Measurements from ENCODE around the gene RPRD1B.
A peak's percentile ranks its signal among the peaks of the same experiment; 100 is the strongest.

The RPRD1B gene, protein sequence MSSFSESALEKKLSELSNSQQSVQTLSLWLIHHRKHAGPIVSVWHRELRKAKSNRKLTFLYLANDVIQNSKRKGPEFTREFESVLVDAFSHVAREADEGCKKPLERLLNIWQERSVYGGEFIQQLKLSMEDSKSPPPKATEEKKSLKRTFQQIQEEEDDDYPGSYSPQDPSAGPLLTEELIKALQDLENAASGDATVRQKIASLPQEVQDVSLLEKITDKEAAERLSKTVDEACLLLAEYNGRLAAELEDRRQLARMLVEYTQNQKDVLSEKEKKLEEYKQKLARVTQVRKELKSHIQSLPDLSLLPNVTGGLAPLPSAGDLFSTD

DNA sequence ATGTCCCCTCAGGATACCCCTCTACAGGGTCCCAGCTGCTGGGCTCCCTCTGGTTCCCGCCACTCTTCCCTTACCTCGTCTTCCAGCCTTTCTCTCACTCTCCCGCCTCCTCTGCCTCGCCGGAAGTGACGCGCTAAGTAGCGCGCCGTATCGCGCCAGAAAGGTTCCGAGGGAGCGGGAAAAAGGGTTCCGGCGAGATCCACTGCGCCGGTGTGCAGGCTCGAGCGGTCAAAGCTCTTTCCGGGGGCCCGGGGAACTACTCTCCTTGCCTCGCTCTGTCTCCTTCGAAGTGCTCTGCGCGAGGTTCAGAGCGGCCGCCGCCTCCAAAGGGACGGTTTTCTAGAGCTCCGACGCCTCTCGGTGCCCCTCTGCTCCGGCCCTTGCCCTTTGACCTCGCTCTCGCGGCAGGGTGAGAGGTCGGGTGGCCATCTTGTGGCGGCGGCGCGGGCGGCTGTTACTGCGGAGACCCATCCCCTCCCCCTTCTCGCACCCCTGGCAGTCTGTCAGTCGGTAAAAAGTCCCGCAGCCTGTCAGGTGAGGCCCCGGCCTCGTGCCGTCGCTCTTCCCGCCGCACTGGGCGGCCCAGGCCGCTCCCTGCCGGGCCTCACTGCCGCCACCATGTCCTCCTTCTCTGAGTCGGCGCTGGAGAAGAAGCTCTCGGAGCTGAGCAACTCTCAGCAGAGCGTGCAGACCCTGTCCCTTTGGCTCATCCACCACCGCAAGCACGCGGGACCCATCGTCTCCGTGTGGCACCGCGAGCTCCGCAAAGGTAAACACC is at the start of gene RPRD1B, which contains the start of gene TTI1:
Gene RPRD1B (plus strand): TSS at position 417 of the 778 bp plus-strand sequence. CDS start 202 bp downstream, at position 619.
Gene TTI1 (minus strand): TSS at position 127 of the 778 bp plus-strand sequence. CDS start 19,640 bp downstream, outside the sequence.
- peak; percentile 88 for DNase-seq

DNA sequence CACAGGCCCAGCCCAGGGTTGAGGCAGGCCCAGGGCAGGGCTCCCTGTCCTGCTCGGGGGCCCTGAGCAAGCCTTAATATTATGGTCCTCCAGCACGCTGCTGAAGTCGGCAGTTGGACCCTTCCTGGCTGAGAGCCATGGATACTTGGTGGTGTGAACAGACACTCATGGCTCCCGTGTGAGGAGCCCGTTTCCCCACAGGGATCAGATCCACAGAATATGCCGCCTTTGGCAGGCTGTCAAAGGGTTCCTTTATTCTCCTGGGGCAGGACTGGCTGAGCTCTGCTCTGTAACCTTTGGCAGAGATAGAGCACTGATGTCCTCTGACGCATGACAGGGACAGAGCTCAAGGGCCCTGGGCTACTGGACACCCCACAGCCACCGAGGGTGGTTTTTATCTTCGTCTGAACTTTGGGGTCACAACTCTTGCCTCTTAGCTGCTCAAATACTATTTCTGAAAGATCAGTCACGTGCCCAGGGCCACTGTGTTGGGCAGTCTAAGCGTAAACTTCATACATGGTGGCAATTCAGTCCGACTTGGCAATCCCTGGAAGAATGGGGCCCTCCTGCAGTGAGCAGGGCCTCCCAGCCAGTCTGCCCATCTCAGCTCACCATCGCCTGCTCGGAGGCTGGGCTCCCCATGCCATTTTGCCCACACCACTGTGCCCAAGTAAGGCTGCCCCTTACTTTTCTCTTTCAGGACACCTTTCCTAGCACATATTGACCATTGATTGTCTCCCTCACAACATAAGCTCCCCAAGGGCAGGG is 49.3 kb upstream of the RPRD1B start:
- no peak for DNase-seq

DNA sequence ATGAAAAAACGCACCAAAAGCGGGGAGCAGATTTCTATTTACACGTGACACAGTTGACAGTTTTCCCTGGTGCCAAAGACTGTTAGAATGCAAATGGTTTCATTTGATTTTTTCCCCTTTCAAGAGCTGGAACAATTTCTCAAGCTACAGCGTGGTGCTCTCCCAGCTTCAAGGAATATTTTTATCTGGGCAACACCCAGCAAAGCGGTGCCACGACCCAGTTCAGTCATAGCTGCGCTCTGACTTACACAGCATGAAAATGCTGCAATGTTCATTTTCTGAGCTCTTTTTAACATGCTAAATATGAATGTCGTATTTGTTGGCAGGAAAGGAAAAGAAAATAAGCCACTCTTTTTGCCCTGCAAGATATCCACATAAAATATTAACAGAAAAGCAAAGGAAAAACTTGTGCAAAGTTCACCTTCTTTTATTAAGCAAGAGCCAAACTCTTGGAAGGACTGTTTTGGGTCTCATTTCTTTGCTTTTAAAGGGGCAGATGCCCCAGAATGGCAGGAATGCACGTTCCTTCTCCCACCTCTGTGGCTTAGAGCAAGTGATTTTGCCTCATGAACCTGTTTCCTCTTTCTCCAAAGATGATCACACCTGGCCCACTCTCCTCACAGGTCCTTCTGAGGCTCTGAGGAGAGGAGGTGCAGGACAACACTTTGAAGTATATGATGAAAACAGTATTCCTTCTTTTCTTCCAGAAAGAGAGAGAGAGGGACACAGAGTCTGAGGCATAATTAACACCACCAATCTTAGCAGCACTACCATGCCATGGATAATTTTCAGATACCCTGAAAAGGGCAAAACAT is 47.3 kb upstream of the RPRD1B start:
- no peak for DNase-seq

DNA sequence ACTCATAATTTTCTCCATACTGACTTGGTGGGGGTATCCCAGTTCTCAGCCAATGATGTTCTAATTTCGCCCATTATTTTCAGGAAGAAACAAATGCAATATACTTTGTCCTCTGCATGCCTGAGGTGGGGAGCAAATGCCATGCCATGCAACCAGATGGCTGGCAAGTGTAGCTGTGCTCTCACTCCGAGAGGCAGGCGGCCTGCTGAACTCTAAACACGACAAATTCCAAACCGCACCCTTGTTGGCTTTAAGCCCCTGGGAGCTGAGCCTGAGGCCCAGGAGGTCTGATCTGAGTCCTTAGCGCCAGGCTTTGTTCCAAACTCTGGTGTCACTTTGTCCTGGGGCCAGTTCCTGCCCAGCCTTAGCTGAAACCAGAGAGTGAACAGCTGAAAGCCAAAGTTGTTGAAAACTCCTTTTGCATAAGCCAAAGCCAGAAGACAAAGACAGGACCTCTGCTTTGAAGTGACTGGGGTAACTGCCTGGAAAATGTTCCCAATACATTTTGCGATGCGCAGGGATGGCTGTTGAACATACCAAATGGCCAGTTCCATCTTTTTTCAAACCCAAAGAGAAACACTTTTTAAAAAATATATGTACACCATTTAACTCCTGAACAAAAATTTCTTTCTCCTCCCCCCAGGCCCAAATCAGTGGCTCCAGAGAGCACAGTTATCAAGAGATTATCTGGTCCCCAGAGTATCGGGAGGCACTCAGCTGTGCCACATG is 46.5 kb upstream of the RPRD1B start:
- DNase-seq: no peak

DNA sequence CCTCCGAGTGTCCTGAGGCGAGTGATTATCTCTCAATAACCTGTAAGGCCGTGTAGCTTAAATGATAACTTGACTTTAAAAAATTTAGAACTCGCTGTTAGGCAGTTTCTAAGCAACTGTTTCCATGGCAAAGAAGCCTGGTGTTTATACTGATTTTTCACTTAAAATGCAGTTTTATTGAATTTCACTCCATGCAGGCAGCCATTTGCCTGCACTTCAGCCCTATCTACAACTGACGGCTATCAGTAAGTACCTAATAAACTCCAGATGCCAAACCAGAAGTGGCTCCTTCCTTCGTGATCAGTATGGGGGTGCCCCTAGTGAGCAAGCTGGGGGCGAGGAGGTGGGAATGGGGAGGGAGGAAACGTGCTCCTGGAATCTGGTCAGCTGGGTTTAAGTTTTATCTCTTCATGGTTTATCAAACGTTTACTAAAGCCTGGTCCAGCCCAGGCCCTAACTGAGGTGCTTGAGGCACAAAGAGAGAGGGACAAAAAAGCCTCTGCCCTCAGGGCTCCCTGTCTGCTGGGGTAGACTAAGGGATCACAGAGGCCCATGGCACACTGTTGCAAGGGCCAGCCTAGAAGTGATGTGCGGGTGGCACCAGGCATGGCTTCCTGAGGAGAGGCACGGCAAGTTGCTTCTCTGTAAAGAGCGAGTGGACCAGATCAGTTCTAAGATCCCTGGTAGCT is 45.8 kb upstream of the RPRD1B start:
- no peak for DNase-seq

DNA sequence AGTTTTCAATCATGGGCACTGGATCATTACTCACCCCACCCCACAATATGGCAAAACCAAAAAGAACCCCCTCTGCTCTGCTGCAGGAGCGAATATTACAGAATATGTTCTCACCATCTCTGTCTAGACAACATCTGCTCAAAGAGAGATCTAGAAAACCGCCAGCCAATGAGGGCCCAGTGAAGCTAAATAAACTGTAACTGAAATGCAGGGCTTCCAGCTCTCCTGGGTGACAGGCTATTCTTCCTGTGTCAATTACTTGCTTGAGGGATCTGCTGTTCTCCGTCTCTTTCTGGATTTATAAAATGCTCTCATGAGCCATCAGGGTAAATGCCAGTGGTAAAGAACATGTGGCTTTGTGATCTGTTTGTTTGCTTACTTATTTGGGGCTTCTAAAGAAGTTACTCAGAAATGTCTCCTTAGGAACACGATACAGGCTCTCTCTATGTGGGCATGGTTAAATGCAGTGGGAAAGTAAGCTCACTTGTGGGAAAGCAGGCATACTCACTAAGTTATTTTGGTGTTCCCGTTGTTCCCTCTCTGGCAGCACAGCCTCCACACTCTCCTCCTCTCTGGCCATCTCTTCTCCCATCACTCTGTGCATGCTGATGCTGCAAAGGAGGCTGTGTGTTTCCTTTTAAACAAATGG is 45.1 kb upstream of the RPRD1B start:
- no peak for DNase-seq

DNA sequence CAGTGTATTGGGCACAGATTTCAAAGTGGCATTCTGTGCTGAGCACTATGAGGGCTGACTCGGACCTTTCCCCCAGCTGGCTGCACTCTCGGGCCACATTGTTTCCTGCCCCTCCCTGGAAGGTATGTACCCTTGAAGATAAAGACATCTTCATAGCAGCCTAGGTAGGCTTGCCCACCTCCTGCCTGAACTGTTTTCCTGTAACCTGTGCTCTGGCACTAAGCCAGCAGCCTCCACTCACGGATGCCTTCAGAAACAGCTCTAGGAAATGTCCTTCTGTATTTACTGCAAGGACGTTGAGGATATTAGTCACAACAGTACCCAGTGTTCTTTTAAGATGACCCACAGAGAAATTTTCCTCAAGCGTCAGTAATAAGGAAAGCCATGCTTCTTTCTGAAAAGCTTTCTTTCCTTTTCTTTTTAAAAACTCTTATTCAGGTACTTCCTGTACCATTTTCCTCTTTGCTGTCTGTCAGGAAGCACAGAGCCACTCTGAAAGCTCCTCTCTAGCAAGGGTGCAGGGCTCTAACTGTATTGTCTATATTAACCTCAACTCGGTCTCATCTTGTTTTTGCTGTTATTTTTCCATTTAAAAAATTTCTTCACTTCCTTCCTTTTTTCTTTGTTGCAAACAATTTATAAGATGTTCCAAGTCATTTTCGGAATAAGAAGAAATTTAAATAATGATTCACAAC is 43.8 kb upstream of the RPRD1B start:
- DNase-seq: no peak

DNA sequence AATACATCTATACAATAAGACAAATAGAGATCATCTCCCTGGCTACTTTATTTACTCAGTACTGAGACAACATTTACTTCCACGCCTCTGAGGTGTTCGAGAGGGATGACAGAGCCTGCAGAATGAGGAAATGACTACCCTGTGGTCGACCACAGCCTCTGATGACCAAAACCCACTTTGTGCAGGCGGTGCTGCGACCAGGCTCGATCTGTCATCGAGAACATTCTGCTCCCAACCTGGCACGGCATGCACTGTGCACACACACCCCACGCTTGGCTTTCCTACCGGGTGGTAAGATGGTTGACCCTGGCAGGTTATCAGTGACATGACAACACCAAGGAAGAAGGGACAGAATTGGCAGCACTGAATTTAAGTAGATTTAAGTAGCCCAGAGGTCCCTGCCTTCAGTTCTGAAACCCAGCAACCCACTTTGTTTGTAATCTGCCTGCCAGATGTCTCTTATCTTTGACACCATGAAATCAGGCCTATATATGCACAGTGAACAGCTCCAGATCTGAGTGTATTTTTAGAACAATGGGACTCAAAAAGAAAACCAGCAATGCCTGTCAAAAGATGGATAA is 42.9 kb upstream of the RPRD1B start:
- peak; percentile 54 for DNase-seq

DNA sequence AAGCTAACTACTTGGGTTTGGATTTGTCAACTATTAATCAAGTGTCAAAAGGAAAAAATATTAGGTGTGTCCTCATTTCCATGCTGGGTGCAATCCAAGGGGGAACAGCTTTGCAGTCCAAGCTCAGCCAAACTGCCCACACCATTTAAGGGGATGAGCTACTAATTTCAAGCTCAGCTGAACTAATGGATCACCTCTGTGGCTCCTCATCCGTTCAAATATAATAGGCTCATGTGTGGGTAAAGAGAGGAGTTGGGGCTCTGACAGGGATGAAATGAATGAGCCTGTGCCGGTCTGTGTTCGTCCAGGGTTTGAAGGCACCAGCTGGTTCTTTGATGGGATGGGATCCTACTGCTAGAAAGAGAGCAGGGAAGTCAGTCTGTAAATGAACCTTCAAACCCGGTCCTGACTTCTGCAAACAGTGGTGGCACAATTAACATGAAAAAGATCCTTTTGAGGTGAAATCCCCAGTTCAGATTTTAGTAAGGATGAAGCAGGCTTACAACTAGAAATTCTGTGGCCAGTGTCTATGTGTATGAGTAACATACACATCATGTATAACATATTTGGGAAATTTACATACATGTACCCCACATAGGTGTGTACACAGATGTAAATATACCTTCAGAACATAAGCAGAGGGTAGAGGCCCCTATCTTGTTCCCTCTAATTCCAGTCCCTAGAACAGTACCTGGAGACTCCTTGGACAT is 42.2 kb upstream of the RPRD1B start:
- no peak for DNase-seq

DNA sequence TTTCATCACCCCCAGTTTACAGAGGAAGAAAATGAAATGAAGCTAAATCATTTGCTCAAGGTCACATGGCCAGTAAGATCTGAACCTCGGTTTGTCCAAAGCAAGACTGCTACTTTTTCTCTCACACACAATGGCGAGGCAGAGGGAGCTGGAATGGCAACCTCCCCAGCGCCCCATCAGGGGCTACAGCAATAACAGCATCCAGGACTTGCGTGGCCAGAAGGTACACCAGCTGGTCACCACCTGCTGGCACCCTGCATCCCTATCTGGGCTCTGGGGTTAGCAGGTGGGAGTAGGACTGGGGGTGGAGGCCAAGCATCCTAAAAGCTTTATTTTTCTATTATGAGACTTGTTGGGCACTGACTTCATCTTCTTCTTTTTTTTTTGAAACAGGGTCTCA is 41.6 kb upstream of the RPRD1B start:
- DNase-seq: no peak

DNA sequence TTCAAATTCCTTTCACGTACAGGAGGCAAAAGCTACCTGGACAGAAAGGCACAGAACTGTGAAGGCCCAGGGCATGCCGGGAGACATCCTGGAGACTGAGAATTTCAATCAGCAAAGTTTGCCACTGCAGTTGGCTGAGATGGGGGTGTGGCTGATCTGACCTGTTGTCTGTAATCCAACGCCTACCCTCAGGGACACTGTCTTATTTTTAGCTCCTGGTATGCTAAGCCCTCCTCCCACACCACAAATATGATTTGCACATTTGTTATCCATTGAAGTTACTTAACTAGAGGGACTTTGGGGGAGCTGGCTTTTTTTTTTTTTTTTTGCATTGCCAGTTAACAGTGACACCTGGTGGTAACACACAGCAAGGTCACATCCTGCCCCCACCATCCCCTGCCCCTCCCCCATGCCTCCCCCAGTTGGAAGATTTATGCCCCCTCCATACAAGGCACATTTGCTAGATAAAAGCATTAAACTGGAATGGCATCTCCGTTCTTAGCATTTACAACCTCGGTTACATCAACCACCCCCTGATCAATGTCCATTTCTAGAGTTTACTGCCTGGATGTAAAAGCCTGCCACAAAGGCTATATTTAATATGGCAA is 40.6 kb upstream of the RPRD1B start:
- no peak for DNase-seq

DNA sequence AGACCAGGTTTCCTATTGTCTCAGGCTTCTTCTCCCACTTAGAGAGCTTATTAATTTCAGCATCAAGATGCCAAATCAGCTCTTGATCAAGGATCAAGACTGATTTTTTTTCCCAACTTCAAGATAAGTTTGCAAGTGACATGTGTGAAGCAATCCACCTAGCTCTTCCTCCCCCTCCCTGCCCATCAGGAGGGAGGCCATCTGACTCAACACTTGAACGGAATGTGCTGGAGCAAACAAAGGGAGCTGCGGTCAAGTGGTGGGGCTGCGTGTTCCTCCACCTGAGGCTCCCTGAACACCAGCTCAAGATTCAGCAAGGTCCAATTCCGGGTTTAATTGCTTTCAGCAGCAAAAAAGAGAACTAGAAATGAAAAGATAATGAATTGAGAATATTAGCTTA is 39.0 kb upstream of the RPRD1B start:
- no peak for DNase-seq

DNA sequence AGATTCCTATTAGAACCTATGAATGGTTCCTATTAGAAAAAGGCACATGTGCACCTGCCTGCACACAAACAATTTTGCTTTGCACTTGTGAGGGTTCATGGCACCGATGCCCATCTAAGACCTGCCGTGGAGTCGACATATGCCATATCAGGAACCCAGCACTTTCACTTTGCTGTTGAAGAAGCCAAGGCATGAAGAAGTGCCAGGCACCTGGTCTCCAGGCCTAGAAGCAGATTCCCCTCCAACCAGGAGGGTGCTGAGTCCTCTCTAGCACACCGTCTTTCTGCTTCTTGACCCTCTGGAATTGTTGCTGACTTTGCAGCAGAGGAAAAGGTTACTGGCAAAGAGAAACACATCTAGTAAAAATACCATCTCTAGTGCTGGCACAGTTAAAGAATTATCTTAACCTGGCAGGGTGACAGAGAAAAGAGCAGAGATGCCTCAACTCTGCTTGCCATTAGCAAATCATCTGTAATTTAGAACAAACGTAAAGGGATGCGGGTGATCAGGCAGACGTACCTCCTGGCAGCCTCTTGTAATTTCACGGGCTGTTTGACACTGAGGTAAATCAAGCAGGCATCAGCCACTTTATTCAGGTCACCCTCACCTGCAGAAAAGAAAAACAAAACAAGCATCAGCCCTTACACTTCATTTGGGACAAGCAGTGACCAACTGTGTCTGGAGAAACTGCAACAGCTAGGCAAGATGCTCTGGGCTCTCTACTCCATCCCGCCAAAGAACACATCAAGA is 37.5 kb upstream of the RPRD1B start:
- no peak for DNase-seq

DNA sequence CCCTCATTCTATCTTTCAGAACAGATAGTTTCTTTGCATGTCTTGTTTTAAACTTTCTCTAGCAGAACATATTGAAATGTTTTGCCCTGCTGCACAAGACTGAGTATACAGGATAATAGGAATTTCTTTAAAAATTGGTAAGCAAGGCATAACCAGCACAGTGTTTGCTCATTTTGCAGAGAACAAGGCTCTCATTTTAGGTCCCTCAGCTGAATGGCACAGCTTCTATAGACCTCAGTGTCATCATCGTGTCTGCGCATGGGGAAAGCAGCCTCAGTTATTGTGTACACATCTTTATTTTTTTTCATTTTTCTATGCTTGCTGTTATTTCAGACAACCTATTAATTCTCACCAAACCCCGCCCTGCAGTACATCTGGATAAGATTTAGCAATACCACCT is 36.0 kb upstream of the RPRD1B start:
- no peak for DNase-seq

DNA sequence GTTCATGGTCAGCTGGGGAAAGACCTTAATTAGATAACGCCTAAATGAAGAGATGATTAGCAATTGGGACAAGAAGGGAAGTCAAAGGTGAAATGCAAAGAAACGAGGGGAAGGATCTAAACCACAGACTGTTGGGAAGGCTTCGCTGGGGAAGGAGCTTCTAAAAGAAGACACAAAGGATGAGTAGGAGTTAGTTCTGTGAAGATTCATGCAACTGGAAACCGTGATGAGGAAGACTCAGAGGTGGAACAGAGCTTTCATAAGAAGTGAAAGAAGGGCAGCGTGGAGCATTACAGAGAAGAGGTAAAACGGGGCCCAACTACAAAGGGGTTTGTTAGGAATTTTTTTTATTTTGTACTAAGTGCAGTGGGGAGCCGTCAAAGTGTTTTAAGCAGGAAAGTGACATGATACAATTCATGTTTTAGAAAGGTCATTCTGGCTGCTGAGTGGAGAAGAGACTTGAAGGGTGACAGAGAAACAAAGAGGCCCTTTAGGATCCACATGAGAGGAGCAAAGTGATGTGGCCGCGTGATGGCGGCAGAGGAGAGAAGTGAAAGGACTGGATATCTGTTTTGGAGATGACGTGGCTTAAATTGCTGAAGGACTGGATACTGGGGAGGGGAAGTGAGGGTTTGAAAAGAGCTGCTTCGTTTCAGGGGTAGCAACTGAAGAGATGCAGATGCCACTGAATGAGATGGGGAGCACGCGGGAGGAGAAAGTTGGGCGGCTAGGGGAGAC is 33.9 kb upstream of the RPRD1B start:
- no peak for DNase-seq

DNA sequence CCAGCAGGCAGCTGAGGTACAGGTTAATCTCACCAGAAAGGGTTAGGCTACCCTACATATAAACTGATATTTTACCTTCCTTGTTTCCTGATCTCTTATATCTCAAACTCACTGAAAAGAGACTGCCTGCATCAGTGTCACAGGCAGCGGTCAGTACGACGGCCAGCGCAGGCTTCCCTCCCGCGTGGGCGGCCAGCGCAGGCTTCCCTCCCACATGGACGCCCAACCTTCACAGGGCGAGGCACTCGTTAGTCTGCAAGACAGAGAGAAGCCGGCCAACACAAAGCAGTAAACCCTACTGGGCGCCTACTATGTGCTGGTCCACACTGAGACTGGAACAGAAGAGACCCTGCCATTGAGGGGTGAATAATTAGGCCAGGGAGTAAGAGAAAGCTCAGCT is 33.3 kb upstream of the RPRD1B start:
- no peak for DNase-seq
